Measurements from ENCODE around the gene NOTUM. TPM values are rescaled to one million over a fixed set of nuclear protein-coding genes. Genes with fewer than 3 reads are reported as not detected.

Gene NOTUM
- total RNA-seq, 1 experiment from 2014 or later, result not detected

- Histone ChIP-seq H3K27ac (ENCODE audit: low read depth, low read length, poor library complexity, severe bottlenecking) (no peak overlapping the region), H3K4me3 (ENCODE audit: low read depth, low read length, poor library complexity, severe bottlenecking) (peak overlapping the region; percentile 31), H3K9me3 (ENCODE audit: low read depth, low read length, poor library complexity, severe bottlenecking) (no peaks in the 10 kb centered on the region), H3K27me3 (replicated peaks; ENCODE audit: insufficient read depth, low read depth, low read length, poor library complexity) (peaks cover 48% of the 10 kb centered on the region), H3K36me3 (ENCODE audit: insufficient read depth, low read length, poor library complexity, severe bottlenecking) (no peaks in the 10 kb centered on the region), H3K4me1 (ENCODE audit: insufficient read depth, low read length, poor library complexity, severe bottlenecking) (no peaks in the 10 kb centered on the region)
- ChIA-PET CTCF (interaction anchor here (1.0 to 1.6 kb wide), 5 partner anchors 7 to 77 kb away, joined by 3 to 23 read pairs (median 4); partner anchors contain the start of genes CENPX, DCXR, LRRC45 and MAFG), POLR2A (ENCODE audit: low non-redundant PET) (interaction anchor here (0.7 kb wide), 1 partner anchor 30 kb away, joined by 6 read pairs; no protein-coding TSS in a partner anchor)
- TF ChIP-seq EZH2 (IDR thresholded peaks at IDR 0.05; ENCODE audit: borderline replicate concordance, low read depth, low read length, poor library complexity, severe bottlenecking), result peak; percentile 100
- TF ChIP-seq CTCF (conservative IDR thresholded peaks at IDR 0.05; ENCODE audit: low read depth, low read length), result no peak
- intact Hi-C loops (cut with micrococcal nuclease; ENCODE audit: unreplicated experiment), result no loop called here
- DNase-seq (ENCODE audit: low spot score), result no peak
- BruUV-seq (replicated peaks), result no TSS peak
Observed at GRCh38 chr17:81960130-81960958, 643 bp downstream of the NOTUM start.

- ChIA-PET CTCF (interaction anchor here (0.6 to 1.6 kb wide), 11 partner anchors 8 to 160 kb away, joined by 3 to 23 read pairs (median 3); partner anchors contain the start of genes ASPSCR1, CENPX, DCXR and LRRC45), POLR2A (ENCODE audit: low non-redundant PET) (interaction anchor here (0.7 kb wide), 1 partner anchor 29 kb away, joined by 6 read pairs; no protein-coding TSS in a partner anchor)
- Histone ChIP-seq H3K36me3 (ENCODE audit: insufficient read depth, low read length, poor library complexity, severe bottlenecking) (no peaks in the 10 kb centered on the region), H3K4me1 (ENCODE audit: insufficient read depth, low read length, poor library complexity, severe bottlenecking) (no peaks in the 10 kb centered on the region), H3K27me3 (replicated peaks; ENCODE audit: insufficient read depth, low read depth, low read length, poor library complexity) (peaks cover 48% of the 10 kb centered on the region), H3K4me3 (ENCODE audit: low read depth, low read length, poor library complexity, severe bottlenecking) (peak overlapping the region; percentile 31), H3K9me3 (ENCODE audit: low read depth, low read length, poor library complexity, severe bottlenecking) (no peaks in the 10 kb centered on the region), H3K27ac (ENCODE audit: low read depth, low read length, poor library complexity, severe bottlenecking) (no peak overlapping the region)
- intact Hi-C loops (cut with micrococcal nuclease; ENCODE audit: unreplicated experiment), result loop anchor here (5.0 kb wide), 1 partner anchor 63 kb away; the partner anchor contains the start of genes CENPX and LRRC45
- no TSS peak for BruUV-seq (replicated peaks)
- no peak for TF ChIP-seq EZH2 (IDR thresholded peaks at IDR 0.05; ENCODE audit: borderline replicate concordance, low read depth, low read length, poor library complexity, severe bottlenecking)
- peak; percentile 58 for TF ChIP-seq CTCF (conservative IDR thresholded peaks at IDR 0.05; ENCODE audit: low read depth, low read length)
- peak; percentile 65 for DNase-seq (ENCODE audit: low spot score)
Observed at GRCh38 chr17:81959362-81960129, 1.4 kb downstream of the NOTUM start.

- H3K9me3 ChIP-seq (ENCODE audit: low read depth, low read length, poor library complexity, severe bottlenecking), result no peaks in the 10 kb centered on the region
- no peaks in the 10 kb centered on the region for H3K36me3 ChIP-seq (ENCODE audit: insufficient read depth, low read length, poor library complexity, severe bottlenecking)
- H3K27me3 ChIP-seq (replicated peaks; ENCODE audit: insufficient read depth, low read depth, low read length, poor library complexity), result peaks cover 48% of the 10 kb centered on the region
- no peak overlapping the region for H3K27ac ChIP-seq (ENCODE audit: low read depth, low read length, poor library complexity, severe bottlenecking)
- intact Hi-C loops (cut with micrococcal nuclease; ENCODE audit: unreplicated experiment), result loop anchor here (5.0 kb wide), 1 partner anchor 64 kb away; the partner anchor contains the start of genes CENPX and LRRC45
- ChIA-PET CTCF (interaction anchor here (0.6 to 1.6 kb wide), 11 partner anchors 9 to 160 kb away, joined by 3 to 23 read pairs (median 3); partner anchors contain the start of genes ASPSCR1, CENPX, DCXR and LRRC45), POLR2A (ENCODE audit: low non-redundant PET) (no interaction called here)
- no TSS peak for BruUV-seq (replicated peaks)
- TF ChIP-seq EZH2 (IDR thresholded peaks at IDR 0.05; ENCODE audit: borderline replicate concordance, low read depth, low read length, poor library complexity, severe bottlenecking) (no peak), CTCF (conservative IDR thresholded peaks at IDR 0.05; ENCODE audit: low read depth, low read length) (0 out of 2 replicates have a peak, but pooled peaks have one; percentile 14)
- no peak for DNase-seq (ENCODE audit: low spot score)
- H3K4me1 ChIP-seq (ENCODE audit: insufficient read depth, low read length, poor library complexity, severe bottlenecking), result no peaks in the 10 kb centered on the region
- peak overlapping the region; percentile 31 for H3K4me3 ChIP-seq (ENCODE audit: low read depth, low read length, poor library complexity, severe bottlenecking)
Observed at GRCh38 chr17:81958633-81959342, 2.2 kb downstream of the NOTUM start.

All from A673 (cell line).